Fibroblast of lung (primary cell): ENCODE measurements around the gene SUN5.
"Not testable (repeated sequence)": the region's sequence is repeated elsewhere in the genome, so short reads cannot be mapped to it uniquely, and the experiment has no call there.

Source experiments
- CTCF ChIP-seq, 2 donors: IDR thresholded peaks in 1 of 2; conservative IDR thresholded peaks in 1 of 2; 1 replicate in 1 of 2; 2 replicates in 1 of 2; pipeline ENCODE4 v1.5.1; 2011 to 2012; ENCODE audit warnings: low read length in 2 of 2, control low read depth in 1 of 2, inconsistent platforms in 1 of 2, low read depth in 1 of 2, mild to moderate bottlenecking in 1 of 2
- EZH2 ChIP-seq: IDR thresholded peaks from 2 replicates; pipeline ENCODE4 v1.5.1; 2012; ENCODE audit warnings: low read length, control low read depth, mild to moderate bottlenecking; ENCODE audit errors: missing control alignments

- TF ChIP-seq CTCF (conservative IDR thresholded peaks at IDR 0.05 in 1 of 2, IDR thresholded peaks at IDR 0.05 in 1 of 2; ENCODE audit: low read depth in 1 of 2, low read length in 2 of 2); EZH2: not testable (repeated sequence)
Observed at GRCh38 chr20:32974204-32975064, 29.8 kb downstream of the SUN5 start.
